ENCODE measurements around the gene ATPAF2. TPM values are rescaled to one million over a fixed set of nuclear protein-coding genes. Genes with fewer than 3 reads are reported as not detected.

Gene ATPAF2
- total RNA-seq, 1 donor from 2014 or later, result 21.8 TPM

- H3K36me3 Mint-ChIP-seq (ENCODE audit: unreplicated experiment), result peaks cover 11% of the 10 kb centered on the region
- no peaks in the 10 kb centered on the region for H3K27me3 Mint-ChIP-seq (ENCODE audit: unreplicated experiment)
- no peaks in the 10 kb centered on the region for H3K9me3 Mint-ChIP-seq (ENCODE audit: unreplicated experiment)
- no peak for TF ChIP-seq CTCF (IDR thresholded peaks at IDR 0.05)
- no peak overlapping the region for H3K27ac Mint-ChIP-seq (ENCODE audit: unreplicated experiment)
- peaks cover 2% of the 10 kb centered on the region for H3K4me1 Mint-ChIP-seq (ENCODE audit: unreplicated experiment)
- no peak for DNase-seq (ENCODE audit: extremely low spot score, unreplicated experiment)
- H3K4me3 Mint-ChIP-seq (ENCODE audit: unreplicated experiment), result no peak overlapping the region
Observed at GRCh38 chr17:18019838-18020154, 19.2 kb downstream of the ATPAF2 start.

GRCh38 chr17:18018411-18018921 lies 20.5 kb downstream of the ATPAF2 start:
- no peak overlapping the region for H3K4me3 Mint-ChIP-seq (ENCODE audit: unreplicated experiment)
- no peaks in the 10 kb centered on the region for H3K9me3 Mint-ChIP-seq (ENCODE audit: unreplicated experiment)
- no peak overlapping the region for H3K27ac Mint-ChIP-seq (ENCODE audit: unreplicated experiment)
- H3K27me3 Mint-ChIP-seq (ENCODE audit: unreplicated experiment), result no peaks in the 10 kb centered on the region
- DNase-seq (ENCODE audit: extremely low spot score, unreplicated experiment), result no peak
- no peaks in the 10 kb centered on the region for H3K4me1 Mint-ChIP-seq (ENCODE audit: unreplicated experiment)
- peaks cover 11% of the 10 kb centered on the region for H3K36me3 Mint-ChIP-seq (ENCODE audit: unreplicated experiment)
- TF ChIP-seq CTCF (IDR thresholded peaks at IDR 0.05), result no peak

GRCh38 chr17:18017958-18018357 lies 21.0 kb downstream of the ATPAF2 start:
- Mint-ChIP-seq H3K9me3 (ENCODE audit: unreplicated experiment) (no peaks in the 10 kb centered on the region), H3K4me1 (ENCODE audit: unreplicated experiment) (no peaks in the 10 kb centered on the region), H3K27ac (ENCODE audit: unreplicated experiment) (no peak overlapping the region), H3K36me3 (ENCODE audit: unreplicated experiment) (peaks cover 11% of the 10 kb centered on the region), H3K4me3 (ENCODE audit: unreplicated experiment) (no peak overlapping the region), H3K27me3 (ENCODE audit: unreplicated experiment) (no peaks in the 10 kb centered on the region)
- DNase-seq (ENCODE audit: extremely low spot score, unreplicated experiment), result no peak
- no peak for TF ChIP-seq CTCF (IDR thresholded peaks at IDR 0.05)

GRCh38 chr17:18016426-18016825 lies 22.5 kb downstream of the ATPAF2 start:
- H3K9me3 Mint-ChIP-seq (ENCODE audit: unreplicated experiment), result no peaks in the 10 kb centered on the region
- no peak overlapping the region for H3K4me3 Mint-ChIP-seq (ENCODE audit: unreplicated experiment)
- TF ChIP-seq CTCF (IDR thresholded peaks at IDR 0.05), result no peak
- H3K4me1 Mint-ChIP-seq (ENCODE audit: unreplicated experiment), result no peaks in the 10 kb centered on the region
- H3K27me3 Mint-ChIP-seq (ENCODE audit: unreplicated experiment), result no peaks in the 10 kb centered on the region
- H3K27ac Mint-ChIP-seq (ENCODE audit: unreplicated experiment), result no peak overlapping the region
- H3K36me3 Mint-ChIP-seq (ENCODE audit: unreplicated experiment), result peaks cover 13% of the 10 kb centered on the region
- no peak for DNase-seq (ENCODE audit: extremely low spot score, unreplicated experiment)

- H3K9me3 Mint-ChIP-seq (ENCODE audit: unreplicated experiment), result no peaks in the 10 kb centered on the region
- no peak for DNase-seq (ENCODE audit: extremely low spot score, unreplicated experiment)
- H3K27me3 Mint-ChIP-seq (ENCODE audit: unreplicated experiment), result no peaks in the 10 kb centered on the region
Observed at GRCh38 chr17:18015593-18015992, 23.4 kb downstream of the ATPAF2 start.

More at GRCh38 chr17:18015593-18015992, 23.4 kb downstream of the ATPAF2 start:
- TF ChIP-seq CTCF (IDR thresholded peaks at IDR 0.05), result no peak
- H3K27ac Mint-ChIP-seq (ENCODE audit: unreplicated experiment), result peak overlapping the region; percentile 4
- peaks cover 9% of the 10 kb centered on the region for H3K36me3 Mint-ChIP-seq (ENCODE audit: unreplicated experiment)
- H3K4me3 Mint-ChIP-seq (ENCODE audit: unreplicated experiment), result no peak overlapping the region
- no peaks in the 10 kb centered on the region for H3K4me1 Mint-ChIP-seq (ENCODE audit: unreplicated experiment)

Measured in osteocyte (in vitro differentiated cells).